T-helper 1 cell (primary cell): Measurements from ENCODE around the gene PCBP4.
A peak's percentile ranks its signal among the peaks of the same experiment; 100 is the strongest.

ENCODE experiments used
- DNase-seq, 5 donors: peaks; one replicate each; pipeline ENCODE4 v3.0.0-alpha.2; 2012 to 2020
- total RNA-seq, 4 donors: gene quantifications; one replicate each; lab custom pipeline; 2026; lab: John Stamatoyannopoulos, UW

PCBP4 gene
- total RNA-seq: 15.1 to 18.0 (median 16.5) reads per million in 4 donors

- peak in 1 of 5 donors; percentile 53 for DNase-seq
Measured at GRCh38 chr3:51967384-51968169, at the start of gene PCBP4. Gene PCBP4, minus strand, starts transcription at chr3:51967454. Its CDS starts 6,214 bp downstream, at chr3:51961240.

DNA sequence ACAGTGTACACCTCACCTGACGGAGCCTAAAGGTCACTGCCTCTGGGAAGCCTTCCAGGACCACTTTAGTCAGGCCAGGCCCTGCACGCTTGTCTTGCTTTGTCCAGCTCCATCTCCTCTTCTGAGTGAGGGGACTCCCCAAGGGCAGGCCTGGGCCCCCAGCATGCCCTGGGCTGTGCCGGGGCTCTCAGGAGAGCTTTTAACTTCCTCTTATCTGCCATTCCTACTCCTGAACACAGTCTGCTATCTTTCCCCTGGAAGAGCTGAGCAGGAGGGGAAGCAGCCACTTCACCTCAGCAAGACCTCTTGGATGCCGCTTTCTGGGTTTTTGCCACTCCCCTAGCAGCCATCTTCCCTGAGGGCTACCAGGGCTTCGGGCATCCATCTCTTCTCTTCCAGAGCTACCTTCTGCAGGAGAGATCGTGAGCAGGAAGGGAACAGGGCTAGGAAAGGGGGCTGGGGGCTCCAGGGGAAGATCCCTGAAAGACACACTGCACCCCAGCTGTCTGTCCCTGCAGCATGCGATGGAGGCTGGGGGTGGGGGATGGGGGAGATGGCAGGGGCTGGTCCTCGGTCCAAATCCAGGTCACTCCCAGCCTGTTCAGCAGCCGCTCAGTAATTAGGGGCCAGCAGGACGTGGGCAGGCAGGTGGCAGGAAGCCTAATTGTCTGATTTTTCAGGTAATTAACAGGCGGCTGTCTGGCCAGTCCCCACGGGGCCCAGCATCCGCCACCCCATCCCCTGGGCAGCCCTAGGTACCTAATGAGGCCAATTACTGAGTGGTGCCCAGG, 48.4 kb upstream of the PCBP4 start:
- no peak for DNase-seq

DNA sequence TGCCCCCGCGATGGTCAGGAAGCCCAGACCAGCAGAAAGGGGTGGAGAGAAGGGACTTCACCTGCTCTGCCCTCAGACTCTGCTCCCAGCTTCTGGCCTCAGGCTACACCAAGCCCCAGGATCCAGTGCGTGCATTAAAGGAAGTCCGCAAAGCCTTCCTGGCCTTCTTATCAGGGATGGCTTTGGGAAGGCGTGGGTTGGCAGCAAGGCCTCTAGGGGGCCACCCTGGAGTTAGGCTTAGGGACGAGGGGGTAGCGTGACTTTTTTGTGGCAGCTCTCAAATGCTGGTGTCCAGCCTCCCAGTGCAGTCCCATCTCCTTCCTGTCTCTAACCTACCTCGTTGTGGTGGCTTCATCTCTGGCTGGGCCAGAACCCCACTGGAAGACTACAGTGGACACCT, 47.4 kb upstream of the PCBP4 start:
- no peak for DNase-seq

DNA sequence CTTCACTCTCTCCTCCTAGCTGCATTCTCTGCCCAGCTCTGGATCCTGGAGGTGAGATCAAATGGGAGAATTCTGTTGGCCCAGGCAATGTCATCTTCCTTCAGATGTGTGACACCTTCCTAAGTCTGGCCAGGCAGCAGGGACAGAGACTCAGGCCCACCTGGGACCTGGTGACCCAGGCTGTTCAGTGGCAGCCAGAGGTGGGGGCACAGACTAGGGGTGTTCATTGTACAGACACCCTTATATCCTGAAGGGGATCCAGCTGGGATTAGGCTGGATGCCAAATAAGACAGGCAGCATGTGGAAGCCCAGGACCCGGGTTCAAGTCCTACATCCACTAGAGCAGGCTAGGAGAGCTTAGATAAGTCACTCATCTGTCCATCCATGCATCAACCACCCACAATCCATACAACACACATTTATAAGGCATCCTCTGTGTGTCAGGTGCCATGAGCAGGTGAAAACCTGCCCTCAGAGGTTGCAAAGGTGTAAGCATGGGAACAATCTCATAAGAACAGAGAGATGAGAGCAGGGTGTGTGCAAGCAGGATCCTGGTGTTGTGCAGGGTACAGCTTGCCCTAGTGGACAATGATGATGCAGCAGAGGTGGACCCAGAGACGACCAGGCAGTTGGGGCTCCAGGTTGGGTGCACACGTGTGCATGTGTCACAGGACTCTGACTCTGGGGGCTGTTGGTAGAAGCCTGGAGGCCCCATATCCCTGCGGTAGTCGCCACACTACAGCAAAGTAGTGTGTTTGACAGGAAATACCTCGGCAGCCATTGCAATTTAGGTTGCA, 46.7 kb upstream of the PCBP4 start:
- no peak for DNase-seq

GRCh38 chr3:52012699-52013098, 45.4 kb upstream of the PCBP4 start:
- no peak for DNase-seq

DNA sequence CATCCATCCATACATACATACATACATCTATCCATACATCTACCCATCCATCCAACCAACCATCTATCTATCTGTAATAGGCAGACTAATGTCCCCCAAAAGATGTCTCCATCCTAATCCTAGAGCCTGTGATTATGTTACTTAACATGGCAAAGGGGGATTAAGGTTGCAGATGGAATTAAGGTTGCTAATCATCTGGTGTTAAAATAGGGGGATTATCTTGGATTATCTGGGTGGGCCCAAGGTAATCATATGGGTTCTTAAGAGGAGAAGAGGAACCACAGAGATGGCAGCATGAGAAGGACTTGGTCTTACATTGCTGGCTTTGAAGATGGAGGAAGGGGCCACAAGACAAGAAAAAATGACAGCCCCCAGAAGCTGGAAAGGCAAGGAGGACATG, 43.2 kb upstream of the PCBP4 start:
- no peak for DNase-seq

GRCh38 chr3:52007291-52007690, 40.0 kb upstream of the PCBP4 start:
- no peak for DNase-seq

GRCh38 chr3:52006820-52007133, 39.5 kb upstream of the PCBP4 start:
- DNase-seq: no peak

DNA sequence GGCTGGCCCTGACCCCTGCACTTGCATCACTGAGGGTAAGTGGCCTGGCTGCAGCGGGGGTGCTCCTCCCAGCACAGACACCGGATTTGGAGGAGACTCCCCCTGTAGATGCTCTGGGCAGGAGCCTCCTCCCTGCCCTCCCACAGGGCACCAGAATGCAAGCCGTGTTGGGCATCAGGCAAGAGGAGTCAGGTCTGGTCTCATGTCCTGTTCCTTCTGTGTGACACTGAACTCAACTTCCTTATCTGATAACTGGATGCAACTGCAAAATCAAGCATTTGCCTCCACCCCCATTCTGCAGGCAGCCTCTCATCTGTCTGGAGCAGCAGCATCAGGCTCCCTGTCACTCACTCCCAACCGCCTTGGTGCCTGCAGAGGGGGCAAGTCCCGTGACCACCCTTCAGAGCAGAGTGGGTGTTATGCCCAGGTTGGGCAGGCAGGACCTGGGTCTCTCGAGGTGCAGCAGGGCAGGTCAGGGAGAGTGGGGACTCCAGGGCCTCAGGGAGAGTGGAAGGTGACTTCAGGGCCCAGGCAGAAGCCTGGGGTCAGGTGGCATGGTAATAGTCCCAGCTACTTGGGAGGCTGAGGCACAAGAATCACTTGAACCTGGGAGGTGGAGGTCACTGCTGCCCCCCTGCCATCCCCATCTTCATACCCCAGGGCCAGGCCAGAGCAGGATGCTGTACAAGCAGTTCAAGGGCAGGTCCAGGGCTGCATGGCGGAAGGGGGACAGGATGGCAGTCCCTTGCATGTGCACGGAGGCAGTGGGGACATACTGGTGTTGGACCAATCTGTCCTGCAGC, 39.0 kb upstream of the PCBP4 start:
- DNase-seq: no peak

DNA sequence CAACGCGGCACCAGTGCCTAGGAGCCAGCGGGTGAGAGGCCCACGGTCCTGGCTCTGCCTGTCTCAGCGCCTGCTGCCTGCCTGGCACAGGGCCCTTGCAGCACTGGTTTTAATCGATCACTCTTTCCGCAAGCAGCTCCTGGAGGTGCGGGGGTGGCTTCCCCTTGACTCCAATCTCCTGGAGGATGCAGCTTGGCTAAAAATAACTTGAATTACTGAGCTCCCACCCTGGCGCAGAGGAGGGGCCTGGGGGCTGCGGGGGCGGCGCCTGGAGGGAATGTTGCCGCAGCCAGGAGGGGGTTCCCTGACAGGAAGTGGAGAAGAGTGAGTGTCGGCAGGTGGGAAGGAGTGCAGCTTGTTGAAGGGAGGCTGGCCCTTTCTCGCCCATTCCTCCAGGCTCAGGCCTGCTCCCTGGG, 38.3 kb upstream of the PCBP4 start:
- no peak for DNase-seq

DNA sequence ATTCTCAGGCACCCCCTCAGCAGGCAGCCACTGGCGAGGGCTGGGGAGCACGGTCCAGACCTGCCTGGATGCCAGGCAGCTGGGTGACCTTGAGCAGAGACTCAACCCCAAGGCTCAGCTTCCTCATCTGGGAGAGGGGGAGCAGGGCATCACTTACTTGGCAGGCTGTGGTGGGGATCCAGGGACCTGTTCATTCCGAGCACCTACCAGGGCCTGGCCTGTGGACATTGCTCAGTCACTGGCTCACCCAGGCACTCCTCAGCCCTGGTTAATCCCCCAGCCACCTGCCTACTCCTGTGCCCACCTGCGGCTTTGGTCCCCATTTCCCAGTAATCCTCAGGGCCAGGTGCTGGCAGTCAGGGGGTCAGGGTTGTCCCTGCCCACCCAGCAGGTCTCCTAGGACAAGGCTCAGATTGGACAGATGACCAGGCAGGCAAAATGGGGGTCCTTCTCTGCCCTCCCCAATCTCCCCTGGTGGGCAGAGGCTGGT, 37.7 kb upstream of the PCBP4 start:
- no peak for DNase-seq

DNA sequence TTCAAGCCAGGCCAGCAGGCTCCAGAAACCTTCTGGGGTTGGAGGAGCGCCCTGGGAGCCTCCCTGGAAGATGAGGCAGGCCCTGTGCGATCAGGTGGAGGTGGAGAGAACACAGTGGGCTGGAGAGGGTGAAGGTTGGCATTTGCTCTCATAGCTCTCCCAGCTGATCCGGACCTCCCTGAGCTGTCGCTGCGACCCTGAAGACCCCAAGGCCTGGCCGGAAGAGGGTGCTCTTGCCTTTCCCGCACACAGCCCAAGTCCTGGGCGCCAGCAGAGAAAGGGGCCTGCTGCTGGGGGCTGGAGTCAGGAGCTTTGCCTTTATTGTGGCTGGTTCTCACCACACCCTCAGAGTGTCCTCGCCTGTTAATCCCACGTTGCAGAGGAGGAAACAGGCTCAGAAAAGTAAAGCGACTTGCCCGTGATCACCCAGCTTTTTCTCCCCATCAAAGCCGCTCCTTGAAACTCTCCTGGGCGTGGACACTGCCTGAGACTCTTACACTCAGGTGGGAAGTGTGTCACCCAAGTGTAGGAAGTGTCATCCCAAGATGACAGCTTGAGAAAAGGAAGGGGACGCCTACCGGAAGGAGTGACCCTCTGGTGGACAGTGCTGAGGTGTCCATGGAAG, 37.0 kb upstream of the PCBP4 start:
- no peak for DNase-seq

DNA sequence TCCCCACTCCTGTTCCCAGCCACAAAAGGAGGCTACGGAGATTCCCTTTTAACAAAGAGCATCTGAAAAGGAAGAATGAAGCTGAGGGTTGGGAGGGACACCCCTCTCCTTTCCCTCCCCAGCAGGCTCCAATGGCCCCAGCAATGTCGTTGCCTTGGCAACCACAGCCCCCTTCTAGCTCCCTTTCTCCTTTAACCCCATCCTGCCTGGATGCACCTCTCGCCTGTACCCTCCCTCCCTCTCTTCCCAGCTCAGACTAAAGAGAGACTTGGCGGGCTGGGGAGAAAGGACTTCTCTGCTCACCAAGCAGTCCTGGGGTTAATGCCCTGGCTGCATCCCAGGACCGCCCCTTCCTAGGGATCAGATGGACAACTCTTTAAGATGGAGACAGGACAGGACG, 35.5 kb upstream of the PCBP4 start:
- no peak for DNase-seq

- DNase-seq: peak; percentile 65 to 84 (median 75)
Measured at GRCh38 chr3:52001443-52001974, 34.3 kb upstream of the PCBP4 start.

GRCh38 chr3:51999846-52000245, 32.6 kb upstream of the PCBP4 start:
- DNase-seq: no peak

GRCh38 chr3:51998774-51999173, 31.5 kb upstream of the PCBP4 start:
- no peak for DNase-seq

- DNase-seq: no peak
Measured at GRCh38 chr3:51997935-51998596, 30.8 kb upstream of the PCBP4 start.

DNA sequence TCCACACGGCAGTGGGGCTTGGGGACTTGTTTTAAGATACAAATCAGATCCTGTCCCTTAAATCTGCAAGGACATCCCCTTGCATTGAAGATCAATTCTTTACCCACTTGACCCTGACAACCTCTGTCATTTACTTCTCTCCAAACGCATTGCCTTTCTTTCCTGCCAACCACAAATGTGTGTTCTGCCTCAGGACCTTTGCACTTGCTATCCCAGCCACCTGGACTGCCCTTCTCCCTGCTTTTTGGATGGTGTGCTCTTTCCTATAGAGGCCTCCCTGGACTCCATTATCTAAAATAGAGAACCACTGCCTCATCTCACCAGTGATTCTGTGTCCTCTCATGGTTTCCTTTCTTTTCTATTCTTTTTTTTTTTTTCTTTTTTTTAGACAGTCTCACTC, 29.9 kb upstream of the PCBP4 start:
- no peak for DNase-seq

- DNase-seq: peak; percentile 79 to 95 (median 86)
Measured at GRCh38 chr3:51995346-51996163, 28.3 kb upstream of the PCBP4 start, which contains the start of gene RPL29. Gene RPL29, minus strand, starts transcription at chr3:51995895. Its CDS starts 434 bp downstream, at chr3:51995461.

DNA sequence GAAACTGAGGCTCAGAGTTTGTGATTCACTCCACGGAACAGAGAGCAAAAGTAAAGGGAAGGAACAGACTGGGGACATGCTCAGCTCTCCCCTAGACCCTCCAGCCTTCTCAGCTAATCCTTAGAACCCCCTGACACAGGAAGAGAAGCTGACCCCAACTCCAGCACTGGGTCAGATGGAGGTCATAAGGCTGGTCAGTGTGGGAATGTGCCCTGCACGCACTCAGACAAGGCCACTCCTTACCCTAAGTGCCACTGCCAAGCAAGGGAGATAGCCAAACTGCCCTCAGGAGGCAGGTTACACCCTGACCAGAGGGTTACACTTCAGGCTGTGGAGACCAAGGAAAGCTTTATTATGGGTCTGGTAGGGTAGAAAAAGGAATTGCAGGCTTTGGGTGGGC, 27.3 kb upstream of the PCBP4 start:
- DNase-seq: no peak
